Loucy (cell line): Measurements from ENCODE around the gene SPRED2.

Experiments used
- EZH2phosphoT487 ChIP-seq: fragments of 200-600 bp; IDR thresholded peaks from 2 replicates; pipeline ENCODE4 v1.6.1; 2018; ENCODE audit warnings: antibody characterized with exemption, mild to moderate bottlenecking, moderate library complexity, borderline replicate concordance
- TF ChIP-seq, protein P1 (sequence below): fragments of 200-600 bp; sonication (generic); conservative IDR thresholded peaks from 2 replicates; pipeline ENCODE4 v1.5.1; 2014; ENCODE audit warnings: mild to moderate bottlenecking, antibody characterized with exemption, low read length

GRCh38 chr2:65357095-65357958 is 75.1 kb downstream of the SPRED2 start:
- TF ChIP-seq, protein P1, sequence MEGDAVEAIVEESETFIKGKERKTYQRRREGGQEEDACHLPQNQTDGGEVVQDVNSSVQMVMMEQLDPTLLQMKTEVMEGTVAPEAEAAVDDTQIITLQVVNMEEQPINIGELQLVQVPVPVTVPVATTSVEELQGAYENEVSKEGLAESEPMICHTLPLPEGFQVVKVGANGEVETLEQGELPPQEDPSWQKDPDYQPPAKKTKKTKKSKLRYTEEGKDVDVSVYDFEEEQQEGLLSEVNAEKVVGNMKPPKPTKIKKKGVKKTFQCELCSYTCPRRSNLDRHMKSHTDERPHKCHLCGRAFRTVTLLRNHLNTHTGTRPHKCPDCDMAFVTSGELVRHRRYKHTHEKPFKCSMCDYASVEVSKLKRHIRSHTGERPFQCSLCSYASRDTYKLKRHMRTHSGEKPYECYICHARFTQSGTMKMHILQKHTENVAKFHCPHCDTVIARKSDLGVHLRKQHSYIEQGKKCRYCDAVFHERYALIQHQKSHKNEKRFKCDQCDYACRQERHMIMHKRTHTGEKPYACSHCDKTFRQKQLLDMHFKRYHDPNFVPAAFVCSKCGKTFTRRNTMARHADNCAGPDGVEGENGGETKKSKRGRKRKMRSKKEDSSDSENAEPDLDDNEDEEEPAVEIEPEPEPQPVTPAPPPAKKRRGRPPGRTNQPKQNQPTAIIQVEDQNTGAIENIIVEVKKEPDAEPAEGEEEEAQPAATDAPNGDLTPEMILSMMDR, result no peak
- TF ChIP-seq EZH2phosphoT487, result no peak
